Coronary artery (tissue), 2 donors: ENCODE results near the gene PIBF1.

ENCODE experiments used
- DNase-seq: peaks from one replicate; pipeline ENCODE4 v3.0.0-alpha.2; 2017; ENCODE audit warnings: low spot score
- H3K27ac ChIP-seq, 2 donors: fragments of 200-600 bp; sonication (generic); one replicate each; pipeline ENCODE4 v1.5.1; 2016 to 2019
- H3K4me3 ChIP-seq: fragments of 200-600 bp; sonication (generic); 2 replicates; pipeline ENCODE4 v1.5.1; 2016; ENCODE audit warnings: mild to moderate bottlenecking, moderate library complexity
- TF ChIP-seq, protein P1 (sequence below): fragments of 200-600 bp; sonication (generic); IDR thresholded peaks from one replicate; pipeline ENCODE4 v1.5.1; 2019; ENCODE audit warnings: antibody characterized with exemption

Gene PIBF1

DNA sequence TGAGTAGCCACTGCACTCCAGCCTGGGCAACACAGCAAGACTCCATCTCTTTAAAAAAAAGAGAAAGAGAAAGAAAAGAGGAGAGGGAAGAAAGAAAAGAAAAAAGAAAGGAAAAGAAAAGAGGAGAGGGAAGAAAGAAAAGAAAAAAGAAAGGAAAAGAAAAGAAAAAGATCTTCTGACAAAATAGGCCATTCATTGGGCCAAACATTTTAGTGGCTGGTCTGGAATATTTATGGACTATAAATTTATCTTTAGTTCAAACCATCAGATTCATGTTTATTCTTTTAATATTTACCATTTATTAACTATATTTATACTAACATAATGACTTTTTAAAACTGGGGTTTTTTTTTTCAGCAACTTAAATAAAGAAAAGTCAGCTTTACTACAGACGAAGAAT, 191.3 kb downstream of the PIBF1 start:
- TF ChIP-seq, protein P1, sequence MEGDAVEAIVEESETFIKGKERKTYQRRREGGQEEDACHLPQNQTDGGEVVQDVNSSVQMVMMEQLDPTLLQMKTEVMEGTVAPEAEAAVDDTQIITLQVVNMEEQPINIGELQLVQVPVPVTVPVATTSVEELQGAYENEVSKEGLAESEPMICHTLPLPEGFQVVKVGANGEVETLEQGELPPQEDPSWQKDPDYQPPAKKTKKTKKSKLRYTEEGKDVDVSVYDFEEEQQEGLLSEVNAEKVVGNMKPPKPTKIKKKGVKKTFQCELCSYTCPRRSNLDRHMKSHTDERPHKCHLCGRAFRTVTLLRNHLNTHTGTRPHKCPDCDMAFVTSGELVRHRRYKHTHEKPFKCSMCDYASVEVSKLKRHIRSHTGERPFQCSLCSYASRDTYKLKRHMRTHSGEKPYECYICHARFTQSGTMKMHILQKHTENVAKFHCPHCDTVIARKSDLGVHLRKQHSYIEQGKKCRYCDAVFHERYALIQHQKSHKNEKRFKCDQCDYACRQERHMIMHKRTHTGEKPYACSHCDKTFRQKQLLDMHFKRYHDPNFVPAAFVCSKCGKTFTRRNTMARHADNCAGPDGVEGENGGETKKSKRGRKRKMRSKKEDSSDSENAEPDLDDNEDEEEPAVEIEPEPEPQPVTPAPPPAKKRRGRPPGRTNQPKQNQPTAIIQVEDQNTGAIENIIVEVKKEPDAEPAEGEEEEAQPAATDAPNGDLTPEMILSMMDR = no peak
- DNase-seq = no peak
- Histone ChIP-seq H3K4me3 (no peak overlapping the region), H3K27ac (no peak overlapping the region)

DNA sequence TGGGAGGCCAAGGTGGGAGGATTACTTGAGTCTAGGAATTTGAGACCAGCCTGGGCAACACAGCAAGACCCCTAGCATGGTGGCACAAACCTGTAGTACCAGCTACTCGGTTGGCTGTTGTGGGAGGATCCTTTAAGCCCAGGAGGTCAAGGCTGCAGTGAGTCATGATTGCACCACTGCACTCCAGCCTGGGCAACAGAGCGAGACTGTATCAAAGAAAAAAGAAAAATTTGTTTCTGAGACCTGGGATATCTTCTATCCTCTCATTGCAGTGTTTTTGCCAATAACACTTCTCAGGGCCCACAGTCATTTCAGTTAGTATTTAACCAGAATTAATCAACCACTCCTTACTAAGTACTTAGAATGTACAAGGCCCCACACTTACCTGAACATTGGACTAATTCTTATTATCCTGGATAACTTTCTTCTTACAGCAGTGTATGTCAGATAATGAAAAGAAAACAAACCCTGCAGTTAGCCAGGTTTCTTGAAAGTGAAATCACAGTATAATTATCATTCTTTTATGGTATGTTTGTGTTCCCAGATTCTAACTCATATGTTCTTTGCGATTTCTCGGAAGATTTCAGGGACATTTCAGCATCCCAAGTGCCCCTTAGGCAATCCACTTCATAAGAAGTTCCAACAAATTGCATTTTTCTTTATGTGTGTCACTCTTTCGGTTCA, 201.3 kb downstream of the PIBF1 start:
- TF ChIP-seq, protein P1 = no peak
- Histone ChIP-seq H3K27ac (no peak overlapping the region), H3K4me3 (no peak overlapping the region)
- no peak for DNase-seq

DNA sequence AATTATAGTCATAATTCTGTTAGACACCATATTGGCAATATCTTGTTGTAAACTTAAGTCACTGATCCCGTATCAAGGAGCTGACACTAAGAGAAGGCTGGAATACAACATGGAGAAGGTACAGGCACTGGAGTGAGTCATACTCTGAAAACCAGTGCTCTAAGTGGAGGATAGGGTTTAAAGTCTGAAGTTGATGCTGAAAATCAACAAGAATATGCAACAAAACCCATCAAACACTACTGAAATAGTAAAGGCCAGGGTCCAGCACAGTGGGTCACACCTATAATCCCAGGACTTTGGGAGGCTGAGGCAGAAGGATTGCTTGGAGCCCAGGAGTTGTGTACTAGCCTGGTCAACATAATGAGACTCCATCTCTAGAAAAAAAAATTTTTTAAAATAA, 203.7 kb downstream of the PIBF1 start:
- TF ChIP-seq, protein P1 = no peak
- H3K4me3 ChIP-seq = no peak overlapping the region
- no peak for DNase-seq
- no peak overlapping the region for H3K27ac ChIP-seq

DNA sequence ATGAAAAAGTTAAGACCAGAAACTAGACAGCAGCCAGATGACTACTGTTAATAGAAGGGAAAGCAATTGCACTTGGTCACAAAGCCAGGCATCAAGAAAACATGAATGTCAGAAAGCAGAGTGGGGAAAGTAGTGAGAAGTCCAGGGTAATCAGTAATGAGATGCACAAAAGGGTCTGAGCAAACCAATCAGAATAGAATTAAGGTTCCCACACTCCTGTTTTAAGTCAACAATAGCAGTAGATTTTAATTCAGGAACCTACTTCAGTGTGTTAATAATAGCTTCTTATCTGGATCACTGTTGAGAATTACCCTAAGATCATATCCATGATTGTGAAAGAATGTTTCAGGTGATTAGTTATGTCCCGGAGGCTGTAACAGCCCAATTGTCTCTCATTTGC, 204.3 kb downstream of the PIBF1 start:
- Histone ChIP-seq H3K27ac (no peak overlapping the region), H3K4me3 (no peak overlapping the region)
- no peak for DNase-seq
- TF ChIP-seq, protein P1 = no peak

DNA sequence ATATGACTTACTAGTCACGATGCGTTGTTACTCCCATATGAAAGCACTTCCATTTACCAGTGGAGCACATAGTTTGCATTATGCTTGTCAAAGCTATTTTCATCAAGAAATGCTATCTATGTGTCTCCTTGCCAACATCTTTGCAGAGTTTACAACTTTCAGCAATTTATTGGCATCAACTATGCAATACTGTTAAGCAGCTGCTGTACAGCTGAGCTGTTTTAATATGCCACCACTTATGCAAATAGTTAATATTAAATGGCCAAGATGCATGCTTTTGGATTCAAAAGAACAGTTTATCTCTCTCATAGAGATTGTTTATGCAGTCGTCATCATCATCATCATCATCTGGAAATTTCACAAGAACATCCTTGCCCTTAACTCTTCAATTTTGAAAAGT, 209.0 kb downstream of the PIBF1 start:
- no peak overlapping the region for H3K27ac ChIP-seq
- DNase-seq = no peak
- TF ChIP-seq, protein P1 = no peak

DNA sequence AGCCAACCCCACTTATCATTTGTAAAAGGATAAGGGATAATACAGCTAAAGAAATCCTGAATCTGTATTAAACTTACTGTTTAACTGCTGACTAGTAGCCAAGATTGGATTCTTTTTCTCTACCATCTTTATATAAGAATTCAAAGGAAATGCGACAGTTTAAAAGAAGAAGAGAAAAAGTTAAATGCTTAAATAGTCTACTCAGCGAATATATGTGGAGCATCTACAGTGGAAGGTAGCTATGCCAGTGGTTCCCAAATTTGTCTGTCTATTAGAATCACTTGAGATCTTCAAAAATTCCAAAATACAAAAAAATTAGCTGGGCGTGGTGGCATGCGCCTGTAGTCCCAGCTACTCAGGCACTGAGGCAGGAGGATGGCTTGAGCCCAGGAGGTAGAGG, 216.1 kb downstream of the PIBF1 start:
- DNase-seq = no peak
- TF ChIP-seq, protein P1 = no peak
- Histone ChIP-seq H3K4me3 (no peak overlapping the region), H3K27ac (no peak overlapping the region)

More for the DNA sequence above, 209.0 kb downstream of the PIBF1 start:
- no peak overlapping the region for H3K4me3 ChIP-seq

DNA sequence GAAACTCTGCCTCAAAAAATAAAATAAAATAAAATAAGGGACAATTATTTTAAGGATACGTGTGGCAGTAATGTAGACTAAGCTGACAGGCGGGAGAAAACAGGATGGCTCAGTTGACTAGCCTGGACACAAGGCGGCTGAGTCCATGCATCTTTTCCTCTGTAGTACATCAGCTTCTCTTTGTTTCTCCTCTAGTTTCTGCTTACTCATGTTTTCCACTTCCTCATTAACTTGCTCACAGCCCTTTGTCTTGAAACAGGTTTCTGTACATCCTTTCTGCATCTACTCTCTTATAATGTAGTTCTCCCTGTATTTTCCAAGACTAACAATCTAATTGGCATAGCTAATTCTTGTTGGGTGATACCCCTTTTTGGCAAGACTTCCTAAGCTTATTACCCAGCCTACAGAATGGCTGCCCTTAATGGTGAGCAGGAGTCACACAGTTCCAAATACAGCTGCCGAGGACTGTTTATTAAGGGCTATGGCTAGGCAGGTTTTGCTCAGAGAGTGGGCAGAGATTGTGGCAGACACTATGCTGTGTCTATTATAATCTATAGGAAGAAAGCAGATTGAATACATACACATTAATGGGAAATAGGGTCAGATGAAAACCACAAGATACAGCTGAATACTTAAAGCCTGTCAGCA, 218.2 kb downstream of the PIBF1 start:
- no peak for DNase-seq
- H3K27ac ChIP-seq = no peak overlapping the region
- TF ChIP-seq, protein P1 = no peak
- no peak overlapping the region for H3K4me3 ChIP-seq
